GM21717 (cell line): ENCODE measurements around the gene SAMD4A.

Experiments used
- ATAC-seq: cut with Tn5 transposase; IDR thresholded peaks from one replicate; pipeline ENCODE4 v1.9.1; 2021; ENCODE audit warnings: mild to moderate bottlenecking, moderate library complexity; ENCODE audit not compliant: unreplicated experiment

Gene SAMD4A

DNA sequence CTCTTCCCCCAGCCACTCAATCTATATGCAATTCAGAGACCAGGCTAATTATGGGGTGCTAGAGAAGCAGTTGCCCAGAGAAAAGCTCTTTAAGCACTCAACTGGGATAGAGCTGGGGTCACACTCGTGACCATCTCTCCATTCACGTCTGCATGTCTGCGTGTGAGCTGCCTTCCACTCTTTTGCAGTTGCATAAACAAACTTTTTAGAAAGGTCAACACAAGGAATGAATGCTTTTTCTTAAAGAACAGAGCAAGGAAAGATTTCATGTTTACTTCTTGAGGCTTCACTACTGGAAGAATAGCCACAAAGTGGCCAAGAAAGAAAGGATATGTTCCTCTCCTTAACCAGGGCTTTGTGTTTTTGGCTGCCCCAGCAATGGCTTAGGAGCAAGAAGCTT lies 151.1 kb downstream of the SAMD4A start:
- ATAC-seq = no peak

DNA sequence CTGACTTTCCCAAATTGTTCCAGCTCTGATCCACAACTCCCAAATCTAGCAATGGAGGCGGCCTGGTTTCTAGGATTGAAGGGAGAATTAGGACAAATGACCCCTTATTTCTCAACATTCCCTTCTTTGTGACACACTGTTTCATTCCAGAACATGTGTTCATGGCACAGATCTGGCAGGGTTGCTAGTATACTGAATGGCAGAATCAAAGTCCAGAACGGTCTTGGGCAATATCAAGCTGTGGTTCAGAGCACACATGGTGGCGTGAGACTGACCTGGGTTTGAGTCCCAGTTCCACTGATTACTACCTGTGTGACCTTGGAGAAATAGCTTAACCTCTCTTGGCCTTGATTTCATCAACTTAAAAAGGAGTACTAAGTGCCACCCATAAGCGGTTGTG lies 152.5 kb downstream of the SAMD4A start:
- ATAC-seq = no peak

DNA sequence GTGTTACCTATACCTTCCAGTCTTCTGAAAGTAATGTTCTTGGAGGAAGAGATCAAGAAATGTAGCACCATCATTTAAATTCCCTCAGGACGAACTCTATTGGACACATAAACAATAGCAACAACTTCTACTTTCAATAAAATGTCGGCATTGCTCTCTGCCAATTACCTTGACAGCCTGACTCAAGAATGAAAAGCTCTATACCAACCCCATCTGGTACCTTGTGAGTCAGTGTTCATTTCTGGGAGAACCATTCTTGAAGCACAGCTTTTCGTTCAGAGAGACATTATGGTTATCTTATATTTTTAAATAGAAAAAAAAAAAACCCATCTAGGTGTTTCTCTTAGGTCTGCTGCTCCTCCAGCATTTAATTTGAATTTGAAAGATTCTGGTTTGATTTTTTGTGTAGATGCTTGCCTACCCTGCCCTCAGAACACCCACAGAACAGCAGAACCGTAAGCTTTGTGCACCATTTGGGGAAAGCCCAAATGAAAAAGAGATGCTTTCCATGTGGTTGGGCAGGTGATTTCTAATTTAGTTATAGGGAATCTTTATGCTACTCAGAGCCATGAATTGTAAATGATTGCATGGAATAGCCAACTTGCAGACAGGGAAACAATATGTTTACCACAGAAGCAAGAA lies 156.0 kb downstream of the SAMD4A start:
- ATAC-seq = no peak

GRCh38 chr14:54724123-54724522 lies 157.2 kb downstream of the SAMD4A start:
- no peak for ATAC-seq

GRCh38 chr14:54724676-54725325 lies 157.9 kb downstream of the SAMD4A start:
- no peak for ATAC-seq

- no peak for ATAC-seq
Observed at GRCh38 chr14:54725998-54726397, 159.1 kb downstream of the SAMD4A start.

DNA sequence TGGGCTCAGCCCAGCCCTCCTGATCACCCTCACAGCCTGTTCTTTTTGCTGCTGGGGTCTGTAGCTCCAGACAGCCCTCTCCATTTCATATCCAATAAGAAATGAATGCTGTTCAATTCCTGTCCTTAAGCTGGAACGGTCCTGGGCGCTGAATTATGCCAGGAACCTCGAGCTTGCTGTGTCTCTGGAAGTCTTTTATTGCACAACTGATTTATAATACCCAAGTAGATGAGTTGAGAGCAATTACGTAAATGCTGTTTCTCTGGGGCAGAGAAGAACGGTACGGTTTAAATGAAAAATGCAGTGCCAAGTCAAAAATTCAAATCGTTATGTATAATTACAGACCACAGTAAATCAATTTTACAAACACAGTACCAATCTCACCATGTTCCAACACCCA lies 161.0 kb downstream of the SAMD4A start:
- no peak for ATAC-seq

DNA sequence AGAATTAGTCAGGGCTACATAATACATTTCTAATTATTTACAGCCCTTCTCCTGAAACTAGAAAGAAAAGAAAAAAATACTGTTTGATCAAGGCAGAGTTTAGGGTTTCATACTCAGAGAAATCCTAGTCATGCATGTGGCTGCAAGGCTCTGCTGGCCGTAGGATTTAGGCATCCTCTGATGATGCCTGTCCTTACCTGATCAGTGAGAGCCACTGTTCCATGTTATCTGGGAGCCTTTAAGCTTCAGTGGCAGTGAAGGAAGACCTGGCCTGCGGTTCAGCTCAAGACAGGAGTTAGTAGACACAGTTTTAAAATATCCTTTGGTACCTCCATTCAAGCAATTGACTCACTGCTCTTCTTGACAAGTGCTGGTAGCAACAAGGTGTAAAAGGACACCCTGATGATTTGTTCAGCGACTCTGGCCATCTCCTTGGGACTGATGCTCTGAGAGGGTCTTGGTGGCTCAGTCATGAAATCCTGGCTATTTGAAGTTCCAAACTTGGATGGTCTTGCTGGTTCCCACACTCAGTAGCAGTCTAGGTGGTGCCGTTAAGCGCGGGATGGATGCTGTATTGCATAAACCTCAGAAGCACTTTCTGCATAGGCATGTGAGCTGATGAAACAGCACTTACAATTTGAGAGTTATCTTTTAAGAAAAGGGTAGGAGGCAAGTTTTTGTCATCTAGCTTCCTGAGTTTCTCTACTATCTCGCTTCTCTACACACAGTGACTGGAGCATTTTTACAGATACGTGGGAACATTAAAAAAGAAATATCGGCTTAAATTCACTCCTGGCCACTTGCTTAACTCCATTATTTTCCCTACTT lies 162.0 kb downstream of the SAMD4A start:
- no peak for ATAC-seq

GRCh38 chr14:54730156-54730961 lies 163.4 kb downstream of the SAMD4A start:
- peak; percentile 92 for ATAC-seq

GRCh38 chr14:54734966-54735365 lies 168.0 kb downstream of the SAMD4A start:
- no peak for ATAC-seq

DNA sequence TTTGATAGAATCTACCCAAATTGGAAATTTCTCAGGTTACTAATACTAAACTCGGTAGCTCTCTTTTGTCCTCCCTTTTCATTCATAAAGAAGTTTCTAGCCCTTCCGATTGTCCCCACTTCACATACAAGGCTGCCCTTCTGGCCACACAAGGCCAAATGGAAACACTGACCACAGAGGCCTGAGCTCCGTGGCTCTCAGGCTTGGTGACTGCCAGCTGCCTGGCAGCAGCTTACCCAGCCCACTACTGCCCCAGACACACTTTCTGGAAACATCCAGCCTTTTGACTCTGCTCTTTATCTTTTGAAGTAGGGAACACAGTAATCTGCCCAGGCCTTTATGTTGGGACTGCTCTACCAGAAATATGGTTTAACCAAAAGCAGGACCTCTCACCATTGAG lies 168.5 kb downstream of the SAMD4A start:
- no peak for ATAC-seq

DNA sequence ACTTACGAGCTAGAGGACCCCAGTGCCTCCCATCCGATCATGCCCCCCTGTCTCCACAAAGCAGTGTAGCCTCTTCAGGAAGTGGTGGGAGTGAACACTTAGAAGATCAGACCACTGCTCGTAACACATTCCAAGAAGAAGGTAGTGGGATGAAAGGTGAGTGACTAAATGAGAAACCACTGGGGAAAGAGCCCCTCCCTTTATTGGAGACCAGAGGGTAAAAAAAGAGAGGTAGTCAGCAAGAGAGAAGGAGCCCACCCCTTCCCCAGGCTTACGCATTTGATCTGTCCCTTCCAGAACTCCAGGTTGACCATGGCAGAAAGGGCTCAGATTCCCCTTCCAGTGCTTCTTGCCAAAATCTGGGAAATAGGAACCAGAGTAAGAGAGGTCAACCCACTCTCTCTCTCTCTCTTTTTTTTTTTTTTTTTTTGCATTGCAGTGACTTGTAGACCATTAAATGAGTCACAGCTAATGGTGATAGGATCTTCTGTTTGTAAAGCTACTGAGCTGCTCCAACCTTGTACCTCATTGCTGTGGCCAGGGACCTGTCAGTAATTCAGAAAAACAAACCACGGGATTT lies 170.3 kb downstream of the SAMD4A start:
- ATAC-seq = no peak

- no peak for ATAC-seq
Observed at GRCh38 chr14:54738009-54738408, 171.1 kb downstream of the SAMD4A start.

GRCh38 chr14:54739514-54739913 lies 172.6 kb downstream of the SAMD4A start:
- no peak for ATAC-seq

- no peak for ATAC-seq
Observed at GRCh38 chr14:54742492-54743350, 175.8 kb downstream of the SAMD4A start.

DNA sequence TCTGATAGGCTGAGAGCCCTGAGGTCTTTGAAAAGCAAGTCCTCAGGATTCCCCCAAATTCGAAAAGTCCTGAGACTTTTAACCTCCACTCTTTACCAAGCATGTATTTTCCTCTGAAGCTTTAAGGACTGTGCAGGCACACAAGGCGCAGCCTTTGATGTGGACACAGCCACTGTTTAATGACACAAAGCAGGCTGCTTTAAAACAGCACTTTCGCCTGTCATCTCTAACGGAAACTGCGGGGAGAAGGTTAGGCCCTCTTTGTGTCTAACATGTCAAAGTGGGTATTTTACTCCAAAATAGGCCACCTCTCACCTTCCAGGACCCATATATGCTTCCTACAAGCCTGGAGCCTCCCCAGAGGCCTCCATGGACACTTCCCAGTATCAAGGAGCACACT lies 176.5 kb downstream of the SAMD4A start:
- ATAC-seq = no peak

DNA sequence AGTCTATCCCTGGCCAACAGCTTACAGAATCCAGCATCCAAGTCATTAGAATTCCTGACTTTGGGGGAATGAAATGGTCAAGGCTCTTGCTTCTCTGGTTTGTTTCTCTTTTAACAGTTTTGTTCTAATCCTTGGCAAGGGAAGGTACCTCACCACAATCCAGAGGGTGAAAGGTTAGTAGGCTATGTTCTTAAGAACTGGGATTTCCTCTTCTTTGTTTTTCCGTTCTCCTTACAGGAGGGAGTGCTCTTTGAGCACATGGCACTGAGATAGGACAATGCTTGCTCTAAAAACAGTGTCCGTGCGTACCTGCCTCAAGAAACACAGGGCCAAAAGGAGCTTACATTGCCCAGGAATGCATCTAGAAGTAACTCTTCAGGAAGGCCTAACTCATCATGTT lies 179.1 kb downstream of the SAMD4A start:
- ATAC-seq = no peak

GRCh38 chr14:54747616-54748015 lies 180.7 kb downstream of the SAMD4A start:
- no peak for ATAC-seq

- ATAC-seq = no peak
Observed at GRCh38 chr14:54749180-54749579, 182.3 kb downstream of the SAMD4A start.

DNA sequence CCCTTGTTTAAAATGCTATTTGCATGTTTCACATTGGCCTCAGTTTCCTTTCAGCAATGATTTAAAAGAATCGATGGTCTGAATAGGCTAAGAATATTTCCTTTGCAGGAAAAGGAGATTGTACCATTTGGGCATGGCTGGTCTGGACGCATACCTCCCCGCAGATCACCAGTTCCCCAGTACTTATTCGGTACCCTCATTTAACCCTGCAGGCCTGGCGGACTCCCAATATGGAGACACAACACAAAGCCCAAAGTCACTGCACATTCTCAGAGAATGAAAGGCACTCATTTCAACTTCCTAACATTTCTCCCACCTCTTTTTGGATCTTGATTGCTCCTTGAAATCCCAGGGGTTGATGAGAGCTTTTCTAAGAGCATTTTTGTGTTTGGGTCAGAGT lies 182.8 kb downstream of the SAMD4A start:
- ATAC-seq = no peak
